ENCODE measurements around the gene DBX2. TPM values are rescaled to one million over a fixed set of nuclear protein-coding genes. Genes with fewer than 3 reads are reported as not detected.
A peak's percentile ranks its signal among the peaks of the same experiment; 100 is the strongest.

The DBX2 gene
- total and polyA plus RNA-seq, 2 experiments from 2014 or later, result 0.07 to 0.18 TPM

DNA sequence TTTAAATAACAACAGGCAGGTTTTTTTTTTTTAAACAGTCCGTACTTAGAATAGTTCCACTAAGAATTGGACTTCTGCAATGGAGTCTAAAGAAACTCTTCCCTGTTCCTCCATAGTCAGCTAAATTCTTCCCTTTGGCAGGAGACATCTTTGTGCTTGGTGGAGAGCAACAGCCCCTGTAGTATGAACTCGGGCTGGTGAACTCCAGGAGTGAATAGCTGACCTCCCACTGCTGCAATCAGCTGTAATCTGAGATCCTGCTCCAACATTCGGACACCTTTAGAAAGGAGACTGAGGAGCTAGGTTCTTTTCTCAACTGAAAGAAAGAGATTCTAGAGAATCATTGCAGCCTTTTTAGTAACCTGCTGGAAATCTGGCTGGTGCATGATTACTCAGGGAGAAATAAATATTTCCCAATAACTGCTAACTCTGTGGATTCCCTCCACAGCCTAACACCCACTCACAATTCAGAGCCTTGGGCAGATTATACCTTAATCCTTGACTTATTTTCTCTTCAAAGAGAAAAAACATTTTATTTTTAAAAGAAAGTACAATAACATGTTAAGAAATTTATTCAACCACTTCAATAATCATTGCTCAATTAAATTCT lies 25.6 kb upstream of the DBX2 start:
- Histone ChIP-seq H3K36me3 (ENCODE audit: insufficient read depth) (no peaks in the 10 kb centered on the region), H4K20me1 (replicated peaks; ENCODE audit: insufficient read depth) (no peaks in the 10 kb centered on the region), H3K27me3 (ENCODE audit: insufficient read depth) (no peaks in the 10 kb centered on the region), H2AFZ (no peak overlapping the region), H3K4me2 (peak overlapping the region; percentile 72), H3K4me1 (ENCODE audit: insufficient read depth) (peaks cover 44% of the 10 kb centered on the region), H3F3A (replicated peaks; ENCODE audit: low read depth) (no peaks in the 10 kb centered on the region), H3K9me2 (ENCODE audit: insufficient read depth) (peaks cover 4% of the 10 kb centered on the region; the same call in 1 of the 2 replicates), H3K4me3 (peak overlapping the region; percentile 37), H3K79me2 (replicated peaks; ENCODE audit: insufficient read depth) (no peaks in the 10 kb centered on the region), H3K27ac (ENCODE audit: low read depth) (peak overlapping the region; percentile 92)
- peak overlapping the region; percentile 65 for H3K4me3 Mint-ChIP-seq
- peaks cover 47% of the 10 kb centered on the region for H3K4me1 Mint-ChIP-seq
- ATAC-seq (peak; percentile 99), DNase-seq (ENCODE audit: low spot score) (peak; percentile 86)
- peaks cover 2% of the 10 kb centered on the region for H3K27me3 Mint-ChIP-seq (ENCODE audit: insufficient read depth, low read depth, poor library complexity)
- peak overlapping the region; percentile 98 for H3K27ac Mint-ChIP-seq
- H3K9me3 Mint-ChIP-seq, result no peaks in the 10 kb centered on the region
- H3K36me3 Mint-ChIP-seq (ENCODE audit: low read depth), result no peaks in the 10 kb centered on the region
- TF ChIP-seq ZNF462 (CRISPR knock-in tag; IDR thresholded peaks at IDR 0.05) (peak; percentile 98), NANOG (IDR thresholded peaks at IDR 0.05; ENCODE audit: borderline replicate concordance) (peak; percentile 41; the same call in 1 of the 2 replicates), JUNB (IDR thresholded peaks at IDR 0.05; ENCODE audit: unreplicated experiment) (no peak), ZNF114 (CRISPR knock-in tag; IDR thresholded peaks at IDR 0.05) (no peak), POLR2AphosphoS5 (IDR thresholded peaks at IDR 0.05; ENCODE audit: low read depth) (peak; percentile 59), EZH2 (IDR thresholded peaks at IDR 0.05; ENCODE audit: low read depth, unreplicated experiment) (no peak)
- TF ChIP-seq, protein P1, sequence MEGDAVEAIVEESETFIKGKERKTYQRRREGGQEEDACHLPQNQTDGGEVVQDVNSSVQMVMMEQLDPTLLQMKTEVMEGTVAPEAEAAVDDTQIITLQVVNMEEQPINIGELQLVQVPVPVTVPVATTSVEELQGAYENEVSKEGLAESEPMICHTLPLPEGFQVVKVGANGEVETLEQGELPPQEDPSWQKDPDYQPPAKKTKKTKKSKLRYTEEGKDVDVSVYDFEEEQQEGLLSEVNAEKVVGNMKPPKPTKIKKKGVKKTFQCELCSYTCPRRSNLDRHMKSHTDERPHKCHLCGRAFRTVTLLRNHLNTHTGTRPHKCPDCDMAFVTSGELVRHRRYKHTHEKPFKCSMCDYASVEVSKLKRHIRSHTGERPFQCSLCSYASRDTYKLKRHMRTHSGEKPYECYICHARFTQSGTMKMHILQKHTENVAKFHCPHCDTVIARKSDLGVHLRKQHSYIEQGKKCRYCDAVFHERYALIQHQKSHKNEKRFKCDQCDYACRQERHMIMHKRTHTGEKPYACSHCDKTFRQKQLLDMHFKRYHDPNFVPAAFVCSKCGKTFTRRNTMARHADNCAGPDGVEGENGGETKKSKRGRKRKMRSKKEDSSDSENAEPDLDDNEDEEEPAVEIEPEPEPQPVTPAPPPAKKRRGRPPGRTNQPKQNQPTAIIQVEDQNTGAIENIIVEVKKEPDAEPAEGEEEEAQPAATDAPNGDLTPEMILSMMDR (conservative IDR thresholded peaks at IDR 0.05; ENCODE audit: low read depth in 2 of 2), result no peak
